HG03159 (cell line): ENCODE data around the gene CENPX.
A peak's percentile ranks its signal among the peaks of the same experiment; 100 is the strongest.

Experiments
- ATAC-seq: cut with Tn5 transposase; IDR thresholded peaks from one replicate; pipeline ENCODE4 v1.9.1; 2021; ENCODE audit warnings: mild to moderate bottlenecking, moderate library complexity; ENCODE audit not compliant: unreplicated experiment

The CENPX gene

GRCh38 chr17:82055023-82055964 lies 32.6 kb upstream of the CENPX start:
- ATAC-seq: no peak

- no peak for ATAC-seq
Observed at GRCh38 chr17:82054351-82055022, 31.8 kb upstream of the CENPX start.

GRCh38 chr17:82053556-82054263 lies 31.0 kb upstream of the CENPX start:
- ATAC-seq: no peak

- no peak for ATAC-seq
Observed at GRCh38 chr17:82053130-82053529, 30.5 kb upstream of the CENPX start.

GRCh38 chr17:82052638-82053059 lies 30.0 kb upstream of the CENPX start:
- ATAC-seq: no peak

GRCh38 chr17:82051776-82052637 lies 29.3 kb upstream of the CENPX start, which contains the start of the genes GPS1 and RFNG:
Gene GPS1, plus strand, starts transcription at chr17:82051898. Its CDS starts 34 bp downstream, at chr17:82051932.
Gene RFNG, minus strand, starts transcription at chr17:82051811. Its CDS starts 45 bp downstream, at chr17:82051766.
- ATAC-seq: peak; percentile 60

GRCh38 chr17:82050761-82051641 lies 28.3 kb upstream of the CENPX start:
- ATAC-seq: no peak

- ATAC-seq: no peak
Observed at GRCh38 chr17:82050152-82050760, 27.6 kb upstream of the CENPX start.

GRCh38 chr17:82049521-82049971 lies 26.9 kb upstream of the CENPX start:
- ATAC-seq: no peak

GRCh38 chr17:82049106-82049505 lies 26.4 kb upstream of the CENPX start:
- ATAC-seq: no peak

- ATAC-seq: no peak
Observed at GRCh38 chr17:82048571-82048971, 25.9 kb upstream of the CENPX start.

- ATAC-seq: no peak
Observed at GRCh38 chr17:82047914-82048570, 25.4 kb upstream of the CENPX start.

- ATAC-seq: no peak
Observed at GRCh38 chr17:82047379-82047778, 24.7 kb upstream of the CENPX start.

- no peak for ATAC-seq
Observed at GRCh38 chr17:82046903-82047302, 24.2 kb upstream of the CENPX start.

- no peak for ATAC-seq
Observed at GRCh38 chr17:82045936-82046484, 23.3 kb upstream of the CENPX start.

- ATAC-seq: no peak
Observed at GRCh38 chr17:82043507-82043906, 20.8 kb upstream of the CENPX start.

- ATAC-seq: no peak
Observed at GRCh38 chr17:82042649-82043048, 20.0 kb upstream of the CENPX start.
